Skeletal muscle tissue (tissue), 4 donors: Measurements from ENCODE around the gene TMEM107. TPM values are rescaled to one million over a fixed set of nuclear protein-coding genes. Genes with fewer than 3 reads are reported as not detected.

Experiments
- H3K27ac ChIP-seq: one replicate; pipeline ENCODE4 v1.7.0; 2013; ENCODE audit warnings: mild to moderate bottlenecking, low read depth, low read length, inconsistent platforms
- H3K27me3 ChIP-seq, 3 donors: one replicate each; pipeline ENCODE4 v1.7.0; 2013; ENCODE audit warnings: low read length in 3 of 3; ENCODE audit not compliant: control insufficient read depth in 3 of 3, insufficient read depth in 3 of 3
- H3K36me3 ChIP-seq, 3 donors: one replicate each; pipeline ENCODE4 v1.7.0; 2013; ENCODE audit warnings: low read length in 3 of 3; ENCODE audit not compliant: control insufficient read depth in 3 of 3, insufficient read depth in 3 of 3
- H3K4me1 ChIP-seq, 3 donors: one replicate each; pipeline ENCODE4 v1.7.0; 2013; ENCODE audit warnings: low read length in 3 of 3, mild to moderate bottlenecking in 3 of 3; ENCODE audit not compliant: control insufficient read depth in 3 of 3, insufficient read depth in 3 of 3
- H3K4me3 ChIP-seq, 3 donors: one replicate each; pipeline ENCODE4 v1.7.0; 2013; ENCODE audit warnings: low read length in 3 of 3
- H3K9ac ChIP-seq, 3 donors: one replicate each; pipeline ENCODE4 v1.7.0; 2013; ENCODE audit warnings: low read length in 3 of 3, mild to moderate bottlenecking in 3 of 3, moderate library complexity in 2 of 3, low read depth in 1 of 3
- H3K9me3 ChIP-seq, 3 donors: one replicate each; pipeline ENCODE4 v1.7.0; 2013; ENCODE audit warnings: low read length in 3 of 3; ENCODE audit not compliant: control insufficient read depth in 3 of 3
- total RNA-seq: library from RNA; depleted of rRNA; stranded (reverse); fragments of >200 nt; gene quantifications from one replicate; pipeline ENCODE4 v1.2.3, GENCODE V29; 2014
- donor health status: Osteomylitis.

Gene TMEM107
- total RNA-seq, 1 donor from 2014 or later: 25.1 TPM

- Histone ChIP-seq H3K36me3 (peaks cover 87 to 97% (median 91%) of the 10 kb centered on the region in 3 donors), H3K4me3 (no peak overlapping the region), H3K27ac (peak overlapping the region; percentile 23), H3K4me1 (peaks cover 23 to 82% (median 68%) of the 10 kb centered on the region in 3 donors), H3K27me3 (no peaks in the 10 kb centered on the region), H3K9ac (peak overlapping the region in 1 of 3 donors; percentile 33), H3K9me3 (no peaks in the 10 kb centered on the region)
Observed at GRCh38 chr17:8143581-8144400, 32.4 kb downstream of the TMEM107 start.

DNA sequence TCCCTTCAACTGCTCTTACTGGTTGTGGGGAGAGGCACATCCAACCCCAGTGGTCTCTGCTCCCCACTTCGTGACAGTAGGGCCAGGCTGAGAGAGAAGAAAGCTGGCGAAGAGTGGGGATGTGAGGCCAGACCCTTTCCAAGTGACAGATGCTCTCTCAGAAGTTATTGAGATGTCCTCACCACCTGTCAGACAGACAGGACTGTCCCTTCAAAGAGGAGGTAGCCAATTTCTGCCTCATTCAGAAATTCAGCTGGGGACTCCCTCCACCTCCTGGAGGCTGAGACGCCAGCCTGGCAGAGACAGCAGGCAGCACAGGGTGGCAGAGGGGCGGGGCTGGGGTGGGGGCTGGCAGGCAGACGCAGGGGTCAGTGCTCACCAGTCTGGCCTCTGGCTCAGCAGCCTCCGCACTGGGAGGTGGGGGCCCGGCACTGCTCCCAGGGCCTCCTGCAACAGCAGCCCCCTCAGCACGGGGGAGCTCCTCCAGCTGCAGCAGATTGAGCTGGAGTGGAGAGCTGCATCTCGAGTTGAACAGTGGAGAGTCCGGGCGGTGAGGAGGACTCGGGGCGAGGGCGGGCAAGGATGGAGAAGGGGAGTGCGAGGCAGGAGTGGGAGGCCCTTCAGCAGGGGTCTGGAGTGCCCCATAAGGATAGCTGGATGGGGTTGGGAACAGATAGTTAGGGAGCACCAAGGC is 33.1 kb downstream of the TMEM107 start:
- H3K27ac ChIP-seq: peak overlapping the region; percentile 36
- H3K4me1 ChIP-seq: peaks cover 21 to 82% (median 66%) of the 10 kb centered on the region in 3 donors

GRCh38 chr17:8142158-8142886 is 33.9 kb downstream of the TMEM107 start:
- H3K36me3 ChIP-seq: peaks cover 73 to 82% (median 77%) of the 10 kb centered on the region in 3 donors
- no peak overlapping the region for H3K4me3 ChIP-seq
- H3K9me3 ChIP-seq: no peaks in the 10 kb centered on the region
- H3K9ac ChIP-seq: peak overlapping the region in 2 of 3 donors; percentile 34 to 40
- peak overlapping the region; percentile 36 for H3K27ac ChIP-seq
- no peaks in the 10 kb centered on the region for H3K27me3 ChIP-seq
- H3K4me1 ChIP-seq: peaks cover 22 to 81% (median 63%) of the 10 kb centered on the region in 3 donors

More for the DNA sequence above, 33.1 kb downstream of the TMEM107 start:
- no peaks in the 10 kb centered on the region for H3K9me3 ChIP-seq
- H3K27me3 ChIP-seq: no peaks in the 10 kb centered on the region
- no peak overlapping the region for H3K9ac ChIP-seq
- no peak overlapping the region for H3K4me3 ChIP-seq
- H3K36me3 ChIP-seq: peaks cover 80 to 90% (median 84%) of the 10 kb centered on the region in 3 donors

- H3K9me3 ChIP-seq: no peaks in the 10 kb centered on the region
- peak overlapping the region; percentile 33 for H3K27ac ChIP-seq
- H3K36me3 ChIP-seq: peaks cover 67 to 77% (median 71%) of the 10 kb centered on the region in 3 donors
- peaks cover 22 to 76% (median 58%) of the 10 kb centered on the region in 3 donors for H3K4me1 ChIP-seq
- H3K9ac ChIP-seq: peak overlapping the region in 2 of 3 donors; percentile 34 to 40
- no peaks in the 10 kb centered on the region for H3K27me3 ChIP-seq
- H3K4me3 ChIP-seq: no peak overlapping the region
Observed at GRCh38 chr17:8141741-8142140, 34.4 kb downstream of the TMEM107 start.

DNA sequence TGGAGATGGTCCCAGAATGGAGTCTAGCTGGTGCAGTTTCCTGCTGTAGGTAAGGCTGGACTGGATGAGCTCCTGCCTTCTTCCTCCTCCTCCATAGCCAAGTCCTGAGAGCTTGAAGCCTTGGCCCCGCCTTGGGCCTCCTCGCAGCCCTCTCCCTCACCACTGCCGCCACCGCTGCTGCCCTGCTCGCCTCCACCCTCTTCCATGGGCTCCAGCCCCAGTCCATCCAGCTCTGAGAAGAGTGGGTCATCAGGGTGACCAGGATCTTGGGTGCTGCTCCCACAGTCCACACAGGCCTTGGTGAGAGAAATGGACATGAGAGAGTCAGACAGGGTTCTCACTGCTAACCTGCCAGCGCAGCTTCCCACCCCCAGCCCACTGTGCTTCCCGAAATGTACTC is 35.1 kb downstream of the TMEM107 start:
- H3K4me1 ChIP-seq: peaks cover 22 to 69% (median 52%) of the 10 kb centered on the region in 3 donors
- peaks cover 60 to 70% (median 64%) of the 10 kb centered on the region in 3 donors for H3K36me3 ChIP-seq
- H3K9ac ChIP-seq: peak overlapping the region in 1 of 3 donors; percentile 65
- no peaks in the 10 kb centered on the region for H3K9me3 ChIP-seq
- H3K27ac ChIP-seq: peak overlapping the region; percentile 22
- H3K4me3 ChIP-seq: no peak overlapping the region
- H3K27me3 ChIP-seq: no peaks in the 10 kb centered on the region

- Histone ChIP-seq H3K4me1 (peaks cover 22 to 63% (median 51%) of the 10 kb centered on the region in 3 donors), H3K9me3 (no peaks in the 10 kb centered on the region), H3K9ac (peak overlapping the region; percentile 2 to 65 (median 16)), H3K4me3 (no peak overlapping the region), H3K27me3 (no peaks in the 10 kb centered on the region), H3K27ac (peak overlapping the region; percentile 88), H3K36me3 (peaks cover 53 to 63% (median 57%) of the 10 kb centered on the region in 3 donors)
Observed at GRCh38 chr17:8140065-8141029, 35.8 kb downstream of the TMEM107 start.

- H3K9ac ChIP-seq: peak overlapping the region; percentile 40 to 65 (median 53)
- peak overlapping the region; percentile 88 for H3K27ac ChIP-seq
- H3K4me3 ChIP-seq: peak overlapping the region; percentile 36 to 67 (median 39)
- H3K36me3 ChIP-seq: peaks cover 41 to 47% (median 43%) of the 10 kb centered on the region in 3 donors
- H3K9me3 ChIP-seq: no peaks in the 10 kb centered on the region
- H3K4me1 ChIP-seq: peaks cover 17 to 54% (median 49%) of the 10 kb centered on the region in 3 donors
- no peaks in the 10 kb centered on the region for H3K27me3 ChIP-seq
Observed at GRCh38 chr17:8138672-8139371, 37.4 kb downstream of the TMEM107 start.

DNA sequence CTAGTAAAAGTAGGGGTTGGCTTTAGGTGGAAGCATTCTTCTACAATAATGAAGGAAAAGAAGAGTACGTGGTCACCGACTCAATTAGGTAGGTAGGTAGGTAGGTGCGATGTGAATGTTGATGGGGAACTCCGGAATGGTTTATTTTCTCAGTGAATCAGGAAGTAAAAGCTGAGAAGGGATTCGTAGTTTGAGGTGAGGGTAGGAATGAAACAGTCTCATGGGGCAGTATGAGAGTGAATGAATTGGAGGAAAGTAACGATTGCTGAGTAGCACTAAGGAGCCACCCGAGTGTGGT is 37.9 kb downstream of the TMEM107 start:
- no peaks in the 10 kb centered on the region for H3K27me3 ChIP-seq
- H3K9me3 ChIP-seq: no peaks in the 10 kb centered on the region
- peak overlapping the region; percentile 0 to 67 (median 23) for H3K4me3 ChIP-seq
- H3K27ac ChIP-seq: peak overlapping the region; percentile 88
- peak overlapping the region in 2 of 3 donors; percentile 25 to 26 for H3K9ac ChIP-seq
- peaks cover 17 to 52% (median 47%) of the 10 kb centered on the region in 3 donors for H3K4me1 ChIP-seq
- H3K36me3 ChIP-seq: peaks cover 38 to 42% (median 38%) of the 10 kb centered on the region in 3 donors
